ENCODE measurements around the gene ABCA7.

The ABCA7 gene

GRCh38 chr19:1109697-1110671 is 70.1 kb downstream of the ABCA7 start:
- H3K4me3 ChIP-seq (ENCODE audit: low read length): no peak overlapping the region
- H3K36me3 ChIP-seq (replicated peaks; ENCODE audit: low read depth, low read length): peaks cover 46% of the 10 kb centered on the region
- no peak overlapping the region for H3K9ac ChIP-seq (ENCODE audit: low read length)
- H3K27me3 ChIP-seq (ENCODE audit: low read depth, low read length): no peaks in the 10 kb centered on the region
- no peak overlapping the region for H3K27ac ChIP-seq (ENCODE audit: low read length)
- no peak for TF ChIP-seq EZH2phosphoT487 (IDR thresholded peaks at IDR 0.05; ENCODE audit: low read depth)
- TF ChIP-seq CTCF (IDR thresholded peaks at IDR 0.05; ENCODE audit: low read depth, low read length): no peak
- H3K4me2 ChIP-seq (ENCODE audit: low read length): no peak overlapping the region
- peaks cover 23% of the 10 kb centered on the region for H3K4me1 ChIP-seq (ENCODE audit: low read length)
- no peak overlapping the region for H2AFZ ChIP-seq (ENCODE audit: low read depth, low read length)
- peaks cover 12% of the 10 kb centered on the region for H3K79me2 ChIP-seq (ENCODE audit: low read length)
- H3K9me3 ChIP-seq (ENCODE audit: insufficient read depth, low read length): no peaks in the 10 kb centered on the region
- H4K20me1 ChIP-seq (ENCODE audit: insufficient read depth, low read length): peaks cover 27% of the 10 kb centered on the region

DNA sequence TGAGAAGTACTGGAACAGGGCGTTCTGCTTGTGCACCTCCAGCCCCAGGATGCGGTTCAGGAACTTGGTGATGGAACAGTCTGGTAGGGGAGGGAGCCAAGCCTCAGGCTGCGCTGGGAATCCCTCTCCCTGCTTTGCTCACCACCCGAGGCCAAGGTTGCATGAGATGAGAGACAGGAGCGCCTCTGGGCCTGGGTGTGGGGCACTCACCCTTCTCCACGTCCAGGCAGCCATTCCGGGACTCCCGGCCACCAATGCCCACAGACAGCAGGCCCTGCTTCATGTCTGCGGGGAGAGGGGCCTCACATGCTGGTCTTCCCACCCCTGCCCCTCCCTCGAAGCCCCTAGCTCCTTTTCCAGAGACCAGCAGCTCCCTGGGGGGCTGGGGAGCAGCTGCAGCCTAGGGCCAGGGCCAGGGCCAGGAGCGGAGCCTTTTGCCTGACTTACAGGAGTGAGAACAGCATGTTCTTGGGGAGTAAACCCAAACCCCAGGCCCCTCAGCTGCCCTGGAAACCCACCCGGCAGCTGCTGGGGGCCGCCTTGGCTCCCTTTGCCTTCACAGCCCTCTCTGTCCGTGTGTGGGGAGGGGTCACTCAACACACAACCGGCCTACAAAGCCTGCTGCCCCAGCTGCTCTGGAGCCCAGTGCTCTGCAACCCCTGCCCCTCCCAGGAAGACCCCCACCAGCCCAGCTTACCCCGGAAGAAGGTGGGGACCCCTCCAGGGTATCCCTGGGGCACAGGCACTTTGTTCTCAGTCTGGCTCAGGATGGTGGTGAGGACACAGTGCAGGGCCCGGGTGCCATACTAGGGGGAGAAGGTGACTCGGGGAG is 71.1 kb downstream of the ABCA7 start:
- Histone ChIP-seq H3K9me3 (ENCODE audit: insufficient read depth, low read length) (no peaks in the 10 kb centered on the region), H2AFZ (ENCODE audit: low read depth, low read length) (no peak overlapping the region), H3K4me2 (ENCODE audit: low read length) (no peak overlapping the region), H3K27ac (ENCODE audit: low read length) (no peak overlapping the region), H3K36me3 (replicated peaks; ENCODE audit: low read depth, low read length) (peaks cover 45% of the 10 kb centered on the region), H3K4me1 (ENCODE audit: low read length) (peaks cover 20% of the 10 kb centered on the region), H3K4me3 (ENCODE audit: low read length) (no peak overlapping the region), H3K79me2 (ENCODE audit: low read length) (peaks cover 2% of the 10 kb centered on the region; the same call in 1 of the 2 replicates), H3K9ac (ENCODE audit: low read length) (no peak overlapping the region), H3K27me3 (ENCODE audit: low read depth, low read length) (no peaks in the 10 kb centered on the region), H4K20me1 (ENCODE audit: insufficient read depth, low read length) (peaks cover 17% of the 10 kb centered on the region)
- no peak for TF ChIP-seq CTCF (IDR thresholded peaks at IDR 0.05; ENCODE audit: low read depth, low read length)
- no peak for TF ChIP-seq EZH2phosphoT487 (IDR thresholded peaks at IDR 0.05; ENCODE audit: low read depth)

- H3K27me3 ChIP-seq (ENCODE audit: low read depth, low read length): no peaks in the 10 kb centered on the region
- TF ChIP-seq EZH2phosphoT487 (IDR thresholded peaks at IDR 0.05; ENCODE audit: low read depth) (no peak), CTCF (IDR thresholded peaks at IDR 0.05; ENCODE audit: low read depth, low read length) (no peak)
- H3K4me1 ChIP-seq (ENCODE audit: low read length): peaks cover 16% of the 10 kb centered on the region
- no peak overlapping the region for H3K27ac ChIP-seq (ENCODE audit: low read length)
- no peak overlapping the region for H3K4me3 ChIP-seq (ENCODE audit: low read length)
- no peak overlapping the region for H2AFZ ChIP-seq (ENCODE audit: low read depth, low read length)
- no peaks in the 10 kb centered on the region for H3K9me3 ChIP-seq (ENCODE audit: insufficient read depth, low read length)
- H3K36me3 ChIP-seq (replicated peaks; ENCODE audit: low read depth, low read length): peaks cover 44% of the 10 kb centered on the region
- H3K4me2 ChIP-seq (ENCODE audit: low read length): no peak overlapping the region
- H3K79me2 ChIP-seq (ENCODE audit: low read length): no peaks in the 10 kb centered on the region; the same call in 1 of the 2 replicates
- H4K20me1 ChIP-seq (ENCODE audit: insufficient read depth, low read length): peaks cover 10% of the 10 kb centered on the region; the same call in 1 of the 2 replicates
- no peak overlapping the region for H3K9ac ChIP-seq (ENCODE audit: low read length)
Observed at GRCh38 chr19:1111641-1112267, 71.8 kb downstream of the ABCA7 start.

All from OCI-LY3 (cell line).